ENCODE measurements around the gene MAD2L1BP. TPM values are rescaled to one million over a fixed set of nuclear protein-coding genes. Genes with fewer than 3 reads are reported as not detected.
"Not testable (repeated sequence)": the region's sequence is repeated elsewhere in the genome, so short reads cannot be mapped to it uniquely, and the experiment has no call there.

MAD2L1BP gene
- total RNA-seq, 3 donors from 2014 or later = 32.1 to 32.7 (median 32.3) TPM

- DNase-seq (no peak), ATAC-seq (no peak)
- Mint-ChIP-seq H3K4me3 (no peak overlapping the region), H3K27me3 (ENCODE audit: low read depth) (no peaks in the 10 kb centered on the region), H3K36me3 (ENCODE audit: insufficient read depth) (peaks cover 23% of the 10 kb centered on the region), H3K9me3 (no peaks in the 10 kb centered on the region), H3K4me1 (ENCODE audit: low read depth) (no peaks in the 10 kb centered on the region)
These were observed 14.4 kb upstream of the MAD2L1BP start for GRCh38 chr6:43621078-43621835.

GRCh38 chr6:43621836-43622180 lies 13.8 kb upstream of the MAD2L1BP start:
- ATAC-seq = no peak
- H3K36me3 Mint-ChIP-seq (ENCODE audit: insufficient read depth) = peaks cover 25% of the 10 kb centered on the region

GRCh38 chr6:43622541-43622940 lies 13.1 kb upstream of the MAD2L1BP start:
- ATAC-seq (no peak), DNase-seq (no peak)
- no peaks in the 10 kb centered on the region for H3K9me3 Mint-ChIP-seq
- H3K27me3 Mint-ChIP-seq (ENCODE audit: low read depth) = no peaks in the 10 kb centered on the region
- no peak overlapping the region for H3K4me3 Mint-ChIP-seq
- H3K36me3 Mint-ChIP-seq (ENCODE audit: insufficient read depth) = peaks cover 25% of the 10 kb centered on the region
- H3K4me1 Mint-ChIP-seq (ENCODE audit: low read depth) = peaks cover 10% of the 10 kb centered on the region

More at GRCh38 chr6:43621836-43622180, 13.8 kb upstream of the MAD2L1BP start:
- Mint-ChIP-seq H3K9me3 (no peaks in the 10 kb centered on the region), H3K27me3 (ENCODE audit: low read depth) (no peaks in the 10 kb centered on the region), H3K4me3 (no peak overlapping the region), H3K4me1 (ENCODE audit: low read depth) (peaks cover 2% of the 10 kb centered on the region)
- no peak for DNase-seq

- Mint-ChIP-seq H3K36me3 (ENCODE audit: insufficient read depth) (peaks cover 25% of the 10 kb centered on the region), H3K4me3 (no peak overlapping the region), H3K9me3 (no peaks in the 10 kb centered on the region), H3K4me1 (ENCODE audit: low read depth) (peaks cover 18% of the 10 kb centered on the region), H3K27me3 (ENCODE audit: low read depth) (no peaks in the 10 kb centered on the region)
- ATAC-seq = no peak
- DNase-seq = no peak
These were observed 11.5 kb upstream of the MAD2L1BP start for GRCh38 chr6:43623880-43624785.

GRCh38 chr6:43624786-43625288 lies 10.8 kb upstream of the MAD2L1BP start:
- ATAC-seq (no peak), DNase-seq (no peak)
- H3K9me3 Mint-ChIP-seq = no peaks in the 10 kb centered on the region
- H3K36me3 Mint-ChIP-seq (ENCODE audit: insufficient read depth) = peaks cover 25% of the 10 kb centered on the region
- no peak overlapping the region for H3K4me3 Mint-ChIP-seq
- no peaks in the 10 kb centered on the region for H3K27me3 Mint-ChIP-seq (ENCODE audit: low read depth)
- peaks cover 18% of the 10 kb centered on the region for H3K4me1 Mint-ChIP-seq (ENCODE audit: low read depth)

- Mint-ChIP-seq H3K9me3 (no peaks in the 10 kb centered on the region), H3K4me3 (no peak overlapping the region), H3K4me1 (ENCODE audit: low read depth) (peaks cover 24% of the 10 kb centered on the region), H3K36me3 (ENCODE audit: insufficient read depth) (peaks cover 24% of the 10 kb centered on the region), H3K27me3 (ENCODE audit: low read depth) (no peaks in the 10 kb centered on the region)
- DNase-seq = no peak
- no peak for ATAC-seq
These were observed 10.1 kb upstream of the MAD2L1BP start for GRCh38 chr6:43625393-43625992.

GRCh38 chr6:43627008-43627825 lies 8.4 kb upstream of the MAD2L1BP start:
- Mint-ChIP-seq H3K9me3 (no peaks in the 10 kb centered on the region), H3K4me3 (peak overlapping the region; percentile 72), H3K27me3 (ENCODE audit: low read depth) (no peaks in the 10 kb centered on the region), H3K4me1 (ENCODE audit: low read depth) (peaks cover 26% of the 10 kb centered on the region), H3K36me3 (ENCODE audit: insufficient read depth) (peaks cover 12% of the 10 kb centered on the region)
- no peak for DNase-seq
- ATAC-seq = no peak

- Mint-ChIP-seq H3K4me3 (peak overlapping the region; percentile 97), H3K9me3 (no peaks in the 10 kb centered on the region), H3K27me3 (ENCODE audit: low read depth) (no peaks in the 10 kb centered on the region), H3K36me3 (ENCODE audit: insufficient read depth) (peaks cover 7% of the 10 kb centered on the region), H3K4me1 (ENCODE audit: low read depth) (peaks cover 26% of the 10 kb centered on the region)
- DNase-seq = peak; percentile 35
- peak; percentile 33 to 39 for ATAC-seq
These were observed 7.1 kb upstream of the MAD2L1BP start for GRCh38 chr6:43628393-43629103.

GRCh38 chr6:43629104-43629504 lies 6.5 kb upstream of the MAD2L1BP start, which contains the start of gene GTPBP2:
Gene GTPBP2 (minus strand): TSS chr6:43629264. CDS start chr6:43629162, 102 bp downstream.
- H3K36me3 Mint-ChIP-seq (ENCODE audit: insufficient read depth) = peaks cover 3% of the 10 kb centered on the region
- no peaks in the 10 kb centered on the region for H3K27me3 Mint-ChIP-seq (ENCODE audit: low read depth)
- peak; percentile 92 for DNase-seq
- peak; percentile 87 to 89 for ATAC-seq
- H3K4me3 Mint-ChIP-seq = peak within 1 kb of the TSS; percentile 97
- H3K4me1 Mint-ChIP-seq (ENCODE audit: low read depth) = peaks cover 28% of the 10 kb centered on the region
- no peaks in the 10 kb centered on the region for H3K9me3 Mint-ChIP-seq

GRCh38 chr6:43629505-43630300 lies 5.9 kb upstream of the MAD2L1BP start:
- H3K4me3 Mint-ChIP-seq = peak overlapping the region; percentile 97
- DNase-seq (peak; percentile 74), ATAC-seq (peak; percentile 69 to 73)
- H3K4me1 Mint-ChIP-seq (ENCODE audit: low read depth) = peaks cover 28% of the 10 kb centered on the region
- no peaks in the 10 kb centered on the region for H3K27me3 Mint-ChIP-seq (ENCODE audit: low read depth)
- no peaks in the 10 kb centered on the region for H3K9me3 Mint-ChIP-seq
- H3K36me3 Mint-ChIP-seq (ENCODE audit: insufficient read depth) = peaks cover 3% of the 10 kb centered on the region

- peak overlapping the region; percentile 43 for H3K4me3 Mint-ChIP-seq
- H3K4me1 Mint-ChIP-seq (ENCODE audit: low read depth) = peaks cover 39% of the 10 kb centered on the region
- DNase-seq = no peak
- H3K36me3 Mint-ChIP-seq (ENCODE audit: insufficient read depth) = peaks cover 3% of the 10 kb centered on the region
- H3K9me3 Mint-ChIP-seq = no peaks in the 10 kb centered on the region
- ATAC-seq = no peak
- H3K27me3 Mint-ChIP-seq (ENCODE audit: low read depth) = no peaks in the 10 kb centered on the region
These were observed 4.5 kb upstream of the MAD2L1BP start for GRCh38 chr6:43630980-43631619.

GRCh38 chr6:43633002-43633401 lies 2.6 kb upstream of the MAD2L1BP start:
- H3K36me3 Mint-ChIP-seq (ENCODE audit: insufficient read depth); H3K27me3 Mint-ChIP-seq (ENCODE audit: low read depth); DNase-seq; H3K9me3 Mint-ChIP-seq; ATAC-seq; H3K4me3 Mint-ChIP-seq: not testable (repeated sequence)
- H3K4me1 Mint-ChIP-seq (ENCODE audit: low read depth) = peaks cover 36% of the 10 kb centered on the region

Measured in activated T-cell treated with anti-CD3 and anti-CD28 coated beads, Interleukin-2, amount 50 U/mL, for 4 hours (primary cell).